Suprapubic skin (tissue), 4 donors: ENCODE measurements around the gene ME3. TPM values are rescaled to one million over a fixed set of nuclear protein-coding genes. Genes with fewer than 3 reads are reported as not detected.
A peak's percentile ranks its signal among the peaks of the same experiment; 100 is the strongest.

ENCODE experiments used
- DNase-seq, 2 donors: peaks; one replicate each; pipeline ENCODE4 v3.0.0-alpha.2; 2019; ENCODE audit warnings: low spot score in 2 of 2
- H3K27ac ChIP-seq: fragments of 200-600 bp; sonication (generic); one replicate; pipeline ENCODE4 v1.5.1; 2019
- H3K27me3 ChIP-seq: fragments of 200-600 bp; sonication (generic); one replicate; pipeline ENCODE4 v1.5.1; 2019
- H3K36me3 ChIP-seq: fragments of 200-600 bp; sonication (generic); one replicate; pipeline ENCODE4 v1.5.1; 2019
- H3K4me1 ChIP-seq: fragments of 200-600 bp; sonication (generic); one replicate; pipeline ENCODE4 v1.5.1; 2019
- H3K4me3 ChIP-seq: fragments of 200-600 bp; sonication (generic); one replicate; pipeline ENCODE4 v1.5.1; 2019; ENCODE audit warnings: mild to moderate bottlenecking
- H3K9me3 ChIP-seq: fragments of 200-600 bp; sonication (generic); one replicate; pipeline ENCODE4 v1.5.1; 2019
- CTCF ChIP-seq, 2 donors: fragments of 200-600 bp in 1 of 2; fragments of 450-650 bp in 1 of 2; sonication (generic) in 1 of 2; IDR thresholded peaks; one replicate each; pipeline ENCODE4 v1.5.1; 2016 to 2019; ENCODE audit warnings: antibody characterized with exemption in 2 of 2, mild to moderate bottlenecking in 1 of 2, moderate library complexity in 1 of 2
- EP300 ChIP-seq: sonication (generic); formaldehyde crosslinking; IDR thresholded peaks from one replicate; pipeline ENCODE4 v1.6.1; 2017; ENCODE audit warnings: antibody characterized with exemption
- POLR2A ChIP-seq, 2 donors: fragments of 450-650 bp; IDR thresholded peaks; one replicate each; pipeline ENCODE4 v1.6.1; 2017; ENCODE audit warnings: antibody characterized with exemption in 2 of 2, mild to moderate bottlenecking in 2 of 2, moderate library complexity in 2 of 2
- POLR2AphosphoS5 ChIP-seq, 3 donors: sonication (generic); formaldehyde crosslinking; IDR thresholded peaks; one replicate each; pipeline ENCODE4 v1.6.1; 2017; ENCODE audit warnings: antibody characterized with exemption in 3 of 3
- WGBS: methylation state at CpG from one replicate; pipeline ENCODE4 v1.1.5; 2018; 5-methylcytosine and 5-hydroxymethylcytosine counted together
- total RNA-seq, 4 donors: library from RNA; depleted of rRNA; stranded (reverse); fragments of >200 nt; gene quantifications; one replicate each; pipeline ENCODE4 v1.1.0, GENCODE V29; 2016

ME3 gene
- total RNA-seq, 4 donors from 2014 or later, result 3.7 to 17.0 (median 9.4) TPM

- Histone ChIP-seq H3K27me3 (no peaks in the 10 kb centered on the region), H3K4me3 (no peak overlapping the region), H3K27ac (no peak overlapping the region), H3K9me3 (no peaks in the 10 kb centered on the region), H3K4me1 (peaks cover 31% of the 10 kb centered on the region), H3K36me3 (no peaks in the 10 kb centered on the region)
- TF ChIP-seq POLR2AphosphoS5 (IDR thresholded peaks at IDR 0.05) (no peak), CTCF (IDR thresholded peaks at IDR 0.05) (no peak), POLR2A (IDR thresholded peaks at IDR 0.05) (no peak), EP300 (no peak)
- 93% methylated on average over 8 of the region's 8 CpGs for WGBS
- no peak for DNase-seq
Measured at GRCh38 chr11:86630229-86630981, 42.0 kb downstream of the ME3 start.

- Histone ChIP-seq H3K9me3 (no peaks in the 10 kb centered on the region), H3K4me3 (no peak overlapping the region), H3K27me3 (no peaks in the 10 kb centered on the region), H3K36me3 (no peaks in the 10 kb centered on the region), H3K27ac (peak overlapping the region; percentile 52), H3K4me1 (peaks cover 31% of the 10 kb centered on the region)
- WGBS, result 68% methylated on average over 7 of the region's 7 CpGs
- no peak for DNase-seq
- TF ChIP-seq CTCF (IDR thresholded peaks at IDR 0.05) (no peak), POLR2AphosphoS5 (IDR thresholded peaks at IDR 0.05) (no peak), EP300 (no peak), POLR2A (IDR thresholded peaks at IDR 0.05) (no peak)
Measured at GRCh38 chr11:86629045-86629706, 43.2 kb downstream of the ME3 start.

- 42% methylated on average over 7 of the region's 7 CpGs for WGBS
- TF ChIP-seq POLR2A (IDR thresholded peaks at IDR 0.05), result no peak
- no peak for TF ChIP-seq POLR2AphosphoS5 (IDR thresholded peaks at IDR 0.05)
- TF ChIP-seq CTCF (IDR thresholded peaks at IDR 0.05), result no peak
- TF ChIP-seq EP300, result no peak
- no peak overlapping the region for H3K4me3 ChIP-seq
- no peaks in the 10 kb centered on the region for H3K27me3 ChIP-seq
- peak overlapping the region; percentile 52 for H3K27ac ChIP-seq
- no peaks in the 10 kb centered on the region for H3K9me3 ChIP-seq
- DNase-seq, result no peak
- H3K4me1 ChIP-seq, result peaks cover 31% of the 10 kb centered on the region
- H3K36me3 ChIP-seq, result no peaks in the 10 kb centered on the region
Measured at GRCh38 chr11:86627776-86628455, 44.5 kb downstream of the ME3 start.

- Histone ChIP-seq H3K27ac (no peak overlapping the region), H3K36me3 (no peaks in the 10 kb centered on the region), H3K4me1 (peaks cover 40% of the 10 kb centered on the region), H3K4me3 (no peak overlapping the region), H3K27me3 (no peaks in the 10 kb centered on the region), H3K9me3 (no peaks in the 10 kb centered on the region)
- TF ChIP-seq CTCF (IDR thresholded peaks at IDR 0.05) (no peak), EP300 (no peak), POLR2A (IDR thresholded peaks at IDR 0.05) (no peak), POLR2AphosphoS5 (IDR thresholded peaks at IDR 0.05) (no peak)
- DNase-seq, result no peak
- WGBS, result 58% methylated on average over 2 of the region's 2 CpGs
Measured at GRCh38 chr11:86625981-86626380, 46.4 kb downstream of the ME3 start.

GRCh38 chr11:86625544-86625943 is 46.9 kb downstream of the ME3 start:
- no peaks in the 10 kb centered on the region for H3K36me3 ChIP-seq
- H3K4me3 ChIP-seq, result no peak overlapping the region
- TF ChIP-seq POLR2A (IDR thresholded peaks at IDR 0.05) (no peak), EP300 (no peak), POLR2AphosphoS5 (IDR thresholded peaks at IDR 0.05) (no peak), CTCF (IDR thresholded peaks at IDR 0.05) (no peak)
- no peak for DNase-seq
- WGBS, result 75% methylated on average over 2 of the region's 2 CpGs
- peaks cover 44% of the 10 kb centered on the region for H3K4me1 ChIP-seq
- no peak overlapping the region for H3K27ac ChIP-seq
- no peaks in the 10 kb centered on the region for H3K9me3 ChIP-seq
- no peaks in the 10 kb centered on the region for H3K27me3 ChIP-seq
